Cortex of kidney (tissue), 1 donor: ENCODE results near the gene CSNK1G2.
"Not testable (repeated sequence)": the region's sequence is repeated elsewhere in the genome, so short reads cannot be mapped to it uniquely, and the experiment has no call there.

Source experiments
- DNase-seq: peaks from one replicate; lab custom pipeline; 2025; lab: John Stamatoyannopoulos, UW

Gene CSNK1G2

GRCh38 chr19:1988464-1988863 lies 47.5 kb downstream of the CSNK1G2 start:
- DNase-seq = not testable (repeated sequence)

- no peak for DNase-seq
Observed at GRCh38 chr19:1989513-1990229, 48.7 kb downstream of the CSNK1G2 start.

- DNase-seq = no peak
Observed at GRCh38 chr19:1990230-1991017, 49.5 kb downstream of the CSNK1G2 start.

GRCh38 chr19:1991018-1991913 lies 50.3 kb downstream of the CSNK1G2 start:
- DNase-seq = no peak

- no peak for DNase-seq
Observed at GRCh38 chr19:1992759-1993260, 51.8 kb downstream of the CSNK1G2 start.

- no peak for DNase-seq
Observed at GRCh38 chr19:1997353-1998233, 56.6 kb downstream of the CSNK1G2 start.

GRCh38 chr19:1998712-1999708 lies 58.0 kb downstream of the CSNK1G2 start:
- no peak for DNase-seq

- DNase-seq = no peak
Observed at GRCh38 chr19:1999856-2000515, 59.0 kb downstream of the CSNK1G2 start.

GRCh38 chr19:2003874-2004273 lies 62.9 kb downstream of the CSNK1G2 start:
- DNase-seq = no peak

- DNase-seq = no peak
Observed at GRCh38 chr19:2010135-2010668, 69.2 kb downstream of the CSNK1G2 start.

GRCh38 chr19:2011169-2011568 lies 70.2 kb downstream of the CSNK1G2 start:
- no peak for DNase-seq

- DNase-seq = no peak
Observed at GRCh38 chr19:2012941-2013682, 72.1 kb downstream of the CSNK1G2 start.

GRCh38 chr19:2013683-2013961 lies 72.7 kb downstream of the CSNK1G2 start:
- no peak for DNase-seq

- no peak for DNase-seq
Observed at GRCh38 chr19:2014131-2014571, 73.2 kb downstream of the CSNK1G2 start.

- no peak for DNase-seq
Observed at GRCh38 chr19:2014731-2015607, 74.0 kb downstream of the CSNK1G2 start.

- no peak for DNase-seq
Observed at GRCh38 chr19:2015608-2015950, 74.6 kb downstream of the CSNK1G2 start, which contains the start of gene BTBD2. TSS of gene BTBD2 (minus strand) at chr19:2015714. CDS start at chr19:2015703, 11 bp downstream.

GRCh38 chr19:2016041-2016807 lies 75.3 kb downstream of the CSNK1G2 start:
- DNase-seq = no peak
